Measurements from ENCODE around the gene ZBTB17. TPM values are rescaled to one million over a fixed set of nuclear protein-coding genes. Genes with fewer than 3 reads are reported as not detected.

The ZBTB17 gene
- total RNA-seq, 1 donor from 2014 or later, result 86.9 TPM

DNA sequence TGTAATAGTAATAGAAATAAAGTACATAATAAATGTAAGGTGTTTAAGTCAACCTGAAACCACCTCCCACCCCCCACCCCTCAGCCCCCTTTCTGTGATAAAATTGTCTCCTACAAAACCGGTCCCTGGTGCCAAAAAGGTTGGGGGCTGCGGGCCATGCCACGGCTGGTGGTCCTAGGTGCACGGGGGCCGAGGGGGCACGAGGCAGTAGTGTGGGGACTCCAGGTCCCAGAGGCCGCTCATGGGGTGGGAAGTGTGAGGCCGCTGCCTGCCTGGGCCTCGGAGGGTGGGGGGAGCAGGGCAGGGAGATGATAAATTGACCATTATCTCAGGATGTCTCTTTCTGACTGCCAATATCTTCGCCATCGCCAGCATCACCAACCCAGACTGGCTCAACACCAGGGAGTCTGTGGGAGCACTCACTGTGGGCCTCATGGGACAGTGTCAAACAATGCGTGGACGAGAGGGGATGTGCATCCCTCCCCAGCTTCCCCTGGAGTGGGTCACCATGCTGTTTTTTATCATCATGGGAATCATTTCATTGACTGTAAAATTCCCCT, 6.5 kb downstream of the ZBTB17 start:
- H3K4me3 Mint-ChIP-seq (ENCODE audit: unreplicated experiment), result no peak overlapping the region
- peaks cover 5% of the 10 kb centered on the region for H3K27me3 Mint-ChIP-seq (ENCODE audit: unreplicated experiment)
- H3K9me3 Mint-ChIP-seq (ENCODE audit: unreplicated experiment), result no peaks in the 10 kb centered on the region
- no peak overlapping the region for H3K27ac Mint-ChIP-seq (ENCODE audit: unreplicated experiment)
- TF ChIP-seq, protein P1, sequence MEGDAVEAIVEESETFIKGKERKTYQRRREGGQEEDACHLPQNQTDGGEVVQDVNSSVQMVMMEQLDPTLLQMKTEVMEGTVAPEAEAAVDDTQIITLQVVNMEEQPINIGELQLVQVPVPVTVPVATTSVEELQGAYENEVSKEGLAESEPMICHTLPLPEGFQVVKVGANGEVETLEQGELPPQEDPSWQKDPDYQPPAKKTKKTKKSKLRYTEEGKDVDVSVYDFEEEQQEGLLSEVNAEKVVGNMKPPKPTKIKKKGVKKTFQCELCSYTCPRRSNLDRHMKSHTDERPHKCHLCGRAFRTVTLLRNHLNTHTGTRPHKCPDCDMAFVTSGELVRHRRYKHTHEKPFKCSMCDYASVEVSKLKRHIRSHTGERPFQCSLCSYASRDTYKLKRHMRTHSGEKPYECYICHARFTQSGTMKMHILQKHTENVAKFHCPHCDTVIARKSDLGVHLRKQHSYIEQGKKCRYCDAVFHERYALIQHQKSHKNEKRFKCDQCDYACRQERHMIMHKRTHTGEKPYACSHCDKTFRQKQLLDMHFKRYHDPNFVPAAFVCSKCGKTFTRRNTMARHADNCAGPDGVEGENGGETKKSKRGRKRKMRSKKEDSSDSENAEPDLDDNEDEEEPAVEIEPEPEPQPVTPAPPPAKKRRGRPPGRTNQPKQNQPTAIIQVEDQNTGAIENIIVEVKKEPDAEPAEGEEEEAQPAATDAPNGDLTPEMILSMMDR (IDR thresholded peaks at IDR 0.05; ENCODE audit: partially characterized antibody, unreplicated experiment), result no peak
- H3K36me3 Mint-ChIP-seq (ENCODE audit: unreplicated experiment), result peaks cover 13% of the 10 kb centered on the region
- no peak for DNase-seq
- peaks cover 14% of the 10 kb centered on the region for H3K4me1 Mint-ChIP-seq (ENCODE audit: low read depth, unreplicated experiment)

DNA sequence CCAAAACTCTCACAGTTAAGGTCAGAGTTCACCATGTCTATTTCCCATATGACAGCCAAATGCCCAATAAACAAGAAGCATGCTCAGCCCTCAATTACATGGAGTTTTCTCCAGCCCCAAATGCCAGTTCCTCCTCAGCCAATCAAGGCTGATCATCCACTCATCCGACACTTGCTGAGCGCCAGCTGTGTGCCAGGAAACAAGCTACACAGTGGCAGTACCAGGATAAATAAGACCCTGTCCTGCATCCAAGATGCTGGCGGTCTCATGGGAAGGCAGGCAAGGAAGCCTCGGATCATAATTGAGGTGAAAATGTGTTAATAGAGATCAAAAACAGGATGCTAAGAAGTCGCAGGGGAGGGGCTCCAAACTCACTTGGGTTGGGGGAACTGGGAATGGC, 7.7 kb downstream of the ZBTB17 start:
- Mint-ChIP-seq H3K36me3 (ENCODE audit: unreplicated experiment) (peaks cover 13% of the 10 kb centered on the region), H3K27ac (ENCODE audit: unreplicated experiment) (no peak overlapping the region)
- TF ChIP-seq, protein P1 (IDR thresholded peaks at IDR 0.05; ENCODE audit: partially characterized antibody, unreplicated experiment), result no peak

DNA sequence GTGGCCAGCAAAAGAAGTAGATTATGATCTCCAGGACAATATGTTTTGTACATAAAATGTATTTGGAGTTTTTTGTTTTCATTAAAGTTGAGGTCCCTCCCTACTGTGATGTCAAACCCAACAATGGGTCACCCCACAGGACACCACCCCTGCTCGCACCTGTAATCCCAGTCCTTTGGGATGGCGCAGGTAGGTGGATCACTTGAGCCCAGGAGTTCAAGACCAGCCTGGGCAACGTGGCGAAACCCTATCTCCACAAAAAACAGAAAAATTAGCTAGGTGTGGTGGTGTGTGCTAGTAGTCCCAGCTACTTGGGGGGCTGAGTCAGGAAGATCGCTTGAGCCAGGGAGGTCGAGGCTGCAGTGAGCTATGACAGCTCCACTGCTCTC, 9.0 kb downstream of the ZBTB17 start:
- Mint-ChIP-seq H3K27me3 (ENCODE audit: unreplicated experiment) (peaks cover 4% of the 10 kb centered on the region), H3K36me3 (ENCODE audit: unreplicated experiment) (peaks cover 5% of the 10 kb centered on the region), H3K4me3 (ENCODE audit: unreplicated experiment) (no peak overlapping the region), H3K4me1 (ENCODE audit: low read depth, unreplicated experiment) (peaks cover 18% of the 10 kb centered on the region), H3K9me3 (ENCODE audit: unreplicated experiment) (no peaks in the 10 kb centered on the region), H3K27ac (ENCODE audit: unreplicated experiment) (no peak overlapping the region)
- TF ChIP-seq, protein P1 (IDR thresholded peaks at IDR 0.05; ENCODE audit: partially characterized antibody, unreplicated experiment), result no peak
- DNase-seq, result no peak

More for the DNA sequence above, 7.7 kb downstream of the ZBTB17 start:
- Mint-ChIP-seq H3K4me1 (ENCODE audit: low read depth, unreplicated experiment) (peaks cover 16% of the 10 kb centered on the region), H3K4me3 (ENCODE audit: unreplicated experiment) (no peak overlapping the region), H3K27me3 (ENCODE audit: unreplicated experiment) (peaks cover 4% of the 10 kb centered on the region), H3K9me3 (ENCODE audit: unreplicated experiment) (no peaks in the 10 kb centered on the region)
- DNase-seq, result no peak

DNA sequence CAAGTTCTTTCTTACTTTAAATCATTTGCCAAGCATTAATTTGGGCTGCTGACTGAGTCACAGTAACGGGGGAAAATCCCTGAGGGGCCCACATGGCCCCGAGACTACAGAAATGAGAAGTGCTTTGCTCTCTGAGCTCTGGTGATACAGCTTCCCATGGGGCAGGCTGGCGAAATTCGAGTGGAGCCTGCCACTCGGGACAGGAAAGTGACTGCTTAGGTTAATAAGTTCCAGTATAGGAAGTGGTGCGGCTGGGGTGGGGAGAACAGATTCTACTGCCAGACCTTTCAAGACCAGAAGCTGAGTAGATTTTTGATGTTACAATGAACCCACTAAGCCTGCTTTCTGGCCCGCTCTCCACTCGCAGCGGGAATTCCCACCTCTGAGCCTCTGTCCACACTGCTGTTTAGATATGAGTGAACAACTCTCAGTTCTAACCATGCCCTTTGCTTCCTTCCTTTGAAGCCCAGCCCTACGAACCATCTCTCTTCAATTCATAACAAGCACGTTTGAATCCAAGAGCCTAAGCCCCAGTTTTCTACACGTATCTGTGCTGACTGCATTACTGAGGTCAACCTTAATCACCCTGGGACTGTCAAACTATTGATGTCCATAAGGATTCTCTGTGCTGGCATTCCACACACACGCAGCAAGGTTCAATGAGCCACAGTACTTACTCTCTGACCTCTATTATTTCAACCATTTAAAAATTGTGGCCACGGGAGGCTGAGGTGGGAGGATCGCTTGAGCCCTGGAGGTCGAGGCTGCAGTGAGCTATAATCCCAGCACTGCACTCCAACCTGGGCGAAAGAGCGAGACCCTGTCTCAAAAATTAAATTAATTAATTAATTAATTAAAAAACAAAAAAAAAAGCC, 9.6 kb downstream of the ZBTB17 start:
- peak overlapping the region; percentile 55 for H3K27ac Mint-ChIP-seq (ENCODE audit: unreplicated experiment)
- TF ChIP-seq, protein P1 (IDR thresholded peaks at IDR 0.05; ENCODE audit: partially characterized antibody, unreplicated experiment), result no peak
- H3K4me1 Mint-ChIP-seq (ENCODE audit: low read depth, unreplicated experiment), result peaks cover 21% of the 10 kb centered on the region
- peaks cover 4% of the 10 kb centered on the region for H3K27me3 Mint-ChIP-seq (ENCODE audit: unreplicated experiment)
- H3K9me3 Mint-ChIP-seq (ENCODE audit: unreplicated experiment), result no peaks in the 10 kb centered on the region
- peak overlapping the region; percentile 61 for H3K4me3 Mint-ChIP-seq (ENCODE audit: unreplicated experiment)
- no peak for DNase-seq
- H3K36me3 Mint-ChIP-seq (ENCODE audit: unreplicated experiment), result peaks cover 5% of the 10 kb centered on the region

DNA sequence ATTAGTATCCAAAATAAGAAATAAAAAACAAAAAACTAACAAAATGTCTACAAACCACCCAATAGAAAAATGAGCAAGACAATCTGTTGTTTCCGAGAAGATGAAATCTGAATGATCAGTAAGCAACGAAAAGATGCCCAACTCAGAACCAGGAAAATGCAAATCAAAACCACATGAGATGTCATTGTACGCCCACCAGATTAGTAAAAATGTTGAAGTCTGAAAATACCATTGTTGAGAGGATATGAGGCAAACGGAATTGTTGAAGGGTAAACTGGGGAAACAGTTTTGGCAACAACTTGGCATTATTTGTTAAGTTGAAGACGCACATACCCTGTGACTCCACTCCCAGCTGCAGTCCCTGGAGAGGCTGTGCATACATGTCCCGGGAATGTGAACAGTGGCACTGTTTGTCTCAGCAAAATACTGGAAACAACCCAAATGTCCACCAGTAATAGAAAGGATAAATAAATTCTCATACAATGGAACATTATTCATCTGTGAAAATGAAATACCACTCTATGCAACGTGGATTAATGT, 10.6 kb downstream of the ZBTB17 start:
- H3K4me3 Mint-ChIP-seq (ENCODE audit: unreplicated experiment), result no peak overlapping the region
- no peak for DNase-seq
- H3K27me3 Mint-ChIP-seq (ENCODE audit: unreplicated experiment), result peaks cover 4% of the 10 kb centered on the region
- H3K36me3 Mint-ChIP-seq (ENCODE audit: unreplicated experiment), result peaks cover 5% of the 10 kb centered on the region
- H3K4me1 Mint-ChIP-seq (ENCODE audit: low read depth, unreplicated experiment), result peaks cover 23% of the 10 kb centered on the region
- no peak overlapping the region for H3K27ac Mint-ChIP-seq (ENCODE audit: unreplicated experiment)
- H3K9me3 Mint-ChIP-seq (ENCODE audit: unreplicated experiment), result no peaks in the 10 kb centered on the region
- TF ChIP-seq, protein P1 (IDR thresholded peaks at IDR 0.05; ENCODE audit: partially characterized antibody, unreplicated experiment), result no peak
